H1 (cell line): ENCODE measurements around the gene ARHGAP12. TPM values are rescaled to one million over a fixed set of nuclear protein-coding genes. Genes with fewer than 3 reads are reported as not detected.

Experiments
- ASH2L ChIP-seq: fragments of 200-600, 300-600 bp; sonication (generic); IDR thresholded peaks from one replicate; pipeline ENCODE4 v1.7.1; 2017; ENCODE audit warnings: low read length
- CREB1 ChIP-seq: IDR thresholded peaks from 2 replicates; pipeline ENCODE4 v1.6.1; 2012; ENCODE audit warnings: inconsistent platforms
- KDM4A ChIP-seq: IDR thresholded peaks from one replicate; pipeline ENCODE4 v1.7.1; 2012; ENCODE audit warnings: low read depth, mild to moderate bottlenecking, moderate library complexity, low read length, inconsistent platforms; ENCODE audit not compliant: severe bottlenecking
- POLR2A ChIP-seq, 2 experiments: IDR thresholded peaks; 1 replicate in 1 of 2; 2 replicates in 1 of 2; pipeline ENCODE4 v1.6.1; 2011; ENCODE audit warnings: low read depth in 2 of 2, low read length in 2 of 2, mild to moderate bottlenecking in 2 of 2; ENCODE audit errors: control extremely low read depth in 1 of 2
- RBBP5 ChIP-seq: IDR thresholded peaks from 2 replicates; pipeline ENCODE4 v1.7.1; 2012; ENCODE audit warnings: low read depth, mild to moderate bottlenecking, inconsistent platforms, low read length, moderate library complexity, borderline replicate concordance
- SP1 ChIP-seq: IDR thresholded peaks from 2 replicates; pipeline ENCODE4 v1.6.1; 2011; ENCODE audit warnings: low read depth, low read length
- polyA plus RNA-seq, 7 experiments: library from polyadenylated mRNA; depleted of rRNA in 3 of 7; stranded (reverse) in 5 of 7; unstranded in 2 of 7; fragments of >200 nt in 5 of 7; fragments of 200-250 nt in 2 of 7; gene quantifications; 1 replicate in 5 of 7; 2 replicates in 1 of 7; 4 replicates in 1 of 7; pipeline versions ENCODE4 v1.2.1 to v1.2.3, GENCODE V29; 2011 to 2013; ENCODE audit warnings: missing spikeins in 2 of 7, mixed read lengths in 2 of 7
- total RNA-seq: library from RNA; stranded (reverse); fragmentation: NEBNext Ultra II Directional; extraction: Animal tissue kit (Norgen Biotek cat#: 25700); gene quantifications from 2 replicates; pipeline ENCODE4 v1.2.1, GENCODE V29; 2021

ARHGAP12 gene
- total and polyA plus RNA-seq, 2 of the 8 experiments (the other 6 are each of a cell fraction or from before 2014, with no cell fraction given): 10.1 to 39.0 TPM

- TF ChIP-seq ASH2L: peak; percentile 8
- no peak for TF ChIP-seq SP1
- no peak for TF ChIP-seq CREB1
- peak; percentile 53 for TF ChIP-seq KDM4A
- peak in 1 of 2 experiments; percentile 40; a peak in 1 of 3 replicates for TF ChIP-seq POLR2A (IDR thresholded peaks at IDR 0.05; ENCODE audit: control extremely low read depth in 1 of 2, low read depth in 2 of 2, low read length in 2 of 2)
- peak; percentile 88; the same call in 1 of the 2 replicates for TF ChIP-seq RBBP5
Measured at GRCh38 chr10:31927884-31928548, 615 bp downstream of the ARHGAP12 start (continued).
